ENCODE measurements around the gene TBRG4. TPM values are rescaled to one million over a fixed set of nuclear protein-coding genes. Genes with fewer than 3 reads are reported as not detected.

TBRG4 gene
- total and polyA plus RNA-seq, 2 donors (not counting 3 experiments of a cell fraction or from before 2014, with no cell fraction given), result 43.7 to 56.7 TPM

- DNase-seq (ENCODE audit: low read depth, low spot score) (no peak), FAIRE-seq (no peak)
- Histone ChIP-seq H3K9me3 (replicated peaks; ENCODE audit: control insufficient read depth, insufficient read depth, low read length) (no peaks in the 10 kb centered on the region), H3K9ac (replicated peaks; ENCODE audit: extremely low read depth, insufficient read depth, low read length) (no peak overlapping the region), H3K27me3 (ENCODE audit: control insufficient read depth in 2 of 2, insufficient read depth in 2 of 2, low read length in 2 of 2) (peaks cover 21 to 23% of the 10 kb centered on the region in 2 experiments), H3K79me2 (ENCODE audit: control insufficient read depth, insufficient read depth, low read length) (no peaks in the 10 kb centered on the region), H3K4me1 (ENCODE audit: control insufficient read depth, extremely low read depth, insufficient read depth, low read length) (no peaks in the 10 kb centered on the region), H3K4me2 (ENCODE audit: insufficient read depth, low read length) (no peak overlapping the region), H4K20me1 (replicated peaks; ENCODE audit: control insufficient read depth, extremely low read depth, insufficient read depth, low read length) (no peaks in the 10 kb centered on the region), H3K36me3 (ENCODE audit: control insufficient read depth in 2 of 2, extremely low read depth in 1 of 2, insufficient read depth in 2 of 2, low read length in 2 of 2) (no peaks in the 10 kb centered on the region), H3K9me1 (replicated peaks; ENCODE audit: control insufficient read depth, extremely low read depth, insufficient read depth, low read length) (no peaks in the 10 kb centered on the region), H3K27ac (ENCODE audit: insufficient read depth, low read depth, low read length) (no peak overlapping the region), H2AFZ (ENCODE audit: low read depth, low read length) (no peak overlapping the region), H3K4me3 (replicated peaks in 1 of 3; ENCODE audit: insufficient read depth in 1 of 3, low read depth in 1 of 3, low read length in 3 of 3) (no peak overlapping the region)
- POLR2A ChIA-PET, result no interaction called here
- TF ChIP-seq, protein P1, sequence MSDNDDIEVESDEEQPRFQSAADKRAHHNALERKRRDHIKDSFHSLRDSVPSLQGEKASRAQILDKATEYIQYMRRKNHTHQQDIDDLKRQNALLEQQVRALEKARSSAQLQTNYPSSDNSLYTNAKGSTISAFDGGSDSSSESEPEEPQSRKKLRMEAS (IDR thresholded peaks at IDR 0.05; ENCODE audit: insufficient read depth, insufficient read length), result no peak
- no peak for TF ChIP-seq POLR2A (IDR thresholded peaks at IDR 0.05; ENCODE audit: low read depth, low read length)
- TF ChIP-seq, protein P2, sequence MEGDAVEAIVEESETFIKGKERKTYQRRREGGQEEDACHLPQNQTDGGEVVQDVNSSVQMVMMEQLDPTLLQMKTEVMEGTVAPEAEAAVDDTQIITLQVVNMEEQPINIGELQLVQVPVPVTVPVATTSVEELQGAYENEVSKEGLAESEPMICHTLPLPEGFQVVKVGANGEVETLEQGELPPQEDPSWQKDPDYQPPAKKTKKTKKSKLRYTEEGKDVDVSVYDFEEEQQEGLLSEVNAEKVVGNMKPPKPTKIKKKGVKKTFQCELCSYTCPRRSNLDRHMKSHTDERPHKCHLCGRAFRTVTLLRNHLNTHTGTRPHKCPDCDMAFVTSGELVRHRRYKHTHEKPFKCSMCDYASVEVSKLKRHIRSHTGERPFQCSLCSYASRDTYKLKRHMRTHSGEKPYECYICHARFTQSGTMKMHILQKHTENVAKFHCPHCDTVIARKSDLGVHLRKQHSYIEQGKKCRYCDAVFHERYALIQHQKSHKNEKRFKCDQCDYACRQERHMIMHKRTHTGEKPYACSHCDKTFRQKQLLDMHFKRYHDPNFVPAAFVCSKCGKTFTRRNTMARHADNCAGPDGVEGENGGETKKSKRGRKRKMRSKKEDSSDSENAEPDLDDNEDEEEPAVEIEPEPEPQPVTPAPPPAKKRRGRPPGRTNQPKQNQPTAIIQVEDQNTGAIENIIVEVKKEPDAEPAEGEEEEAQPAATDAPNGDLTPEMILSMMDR (IDR thresholded peaks at IDR 0.05; ENCODE audit: extremely low read depth in 1 of 2, insufficient read depth in 1 of 2, low read depth in 1 of 2, low read length in 2 of 2), result no peak
- TF ChIP-seq GATA2 (IDR thresholded peaks at IDR 0.05; ENCODE audit: insufficient read depth, insufficient read length, low read depth, low read length), result no peak
- TF ChIP-seq JUN (IDR thresholded peaks at IDR 0.05; ENCODE audit: borderline replicate concordance, insufficient read depth, insufficient read length, low read depth), result no peak
- no peak for TF ChIP-seq POLR2AphosphoS5 (IDR thresholded peaks at IDR 0.05; ENCODE audit: insufficient read depth, low read depth, low read length)
- TF ChIP-seq FOS (IDR thresholded peaks at IDR 0.05; ENCODE audit: borderline replicate concordance, insufficient read depth, low read length), result no peak
- TF ChIP-seq EZH2 (IDR thresholded peaks at IDR 0.05; ENCODE audit: borderline replicate concordance, low read depth, low read length, severe bottlenecking), result no peak
- no peak for TF ChIP-seq MYC (IDR thresholded peaks at IDR 0.05; ENCODE audit: low read depth, low read length)
- dilution Hi-C loops (cut with MboI; ENCODE audit: extremely low pct_ligation_motif_present, low sequenced_read_pairs) (no loop called here), intact Hi-C loops (cut with micrococcal nuclease) (no loop called here)
- no TSS peak for BruUV-seq (replicated peaks)
- CTCF ChIA-PET, result interaction anchor here (1.1 to 6.5 kb wide), 3 partner anchors 94 to 698 kb away, joined by 3 to 87 read pairs (median 23); no protein-coding TSS in a partner anchor
Measured at GRCh38 chr7:45156516-45157272, 45.2 kb upstream of the TBRG4 start.
